HEK293T (cell line): ENCODE measurements around the gene OR51L1.
"Not testable (repeated sequence)": the region's sequence is repeated elsewhere in the genome, so short reads cannot be mapped to it uniquely, and the experiment has no call there.

Source experiments
- CTCF ChIA-PET: fragments of 350-600 bp; formaldehyde crosslinking; extraction: SDS; loops from one replicate; lab custom pipeline; 2021; ENCODE audit warnings: antibody characterized with exemption, inconsistent platforms; lab: Yijun Ruan, JAX
- POLR2A ChIA-PET: fragments of 350-600 bp; formaldehyde crosslinking; extraction: SDS; loops from one replicate; lab custom pipeline; 2020; ENCODE audit warnings: antibody characterized with exemption, inconsistent platforms; lab: Yijun Ruan, JAX
- DNase-seq: peaks from one replicate; pipeline ENCODE4 v3.0.0; 2012; ENCODE audit warnings: mixed read lengths; ENCODE audit errors: extremely low spot score
- ARNT ChIP-seq: fragments of 450-650 bp; IDR thresholded peaks from 2 replicates; pipeline ENCODE4 v1.6.1; 2017; ENCODE audit warnings: mild to moderate bottlenecking
- BHLHE40 ChIP-seq: fragments of 450-650 bp; IDR thresholded peaks from 2 replicates; pipeline ENCODE4 v1.6.1; 2016; ENCODE audit warnings: mild to moderate bottlenecking, moderate library complexity, borderline replicate concordance
- CTBP1 ChIP-seq: fragments of 450-650 bp; IDR thresholded peaks from 2 replicates; pipeline ENCODE4 v1.6.1; 2016; ENCODE audit warnings: borderline replicate concordance
- ELF4 ChIP-seq: fragments of 450-650 bp; IDR thresholded peaks from 2 replicates; pipeline ENCODE4 v1.6.1; 2017; ENCODE audit warnings: antibody characterized with exemption
- FOXA1 ChIP-seq: fragments of 450-650 bp; IDR thresholded peaks from 2 replicates; pipeline ENCODE4 v1.6.1; 2016; ENCODE audit warnings: mild to moderate bottlenecking
- FOXK2 ChIP-seq: fragments of 450-650 bp; IDR thresholded peaks from 2 replicates; pipeline ENCODE4 v1.6.1; 2016; ENCODE audit warnings: mild to moderate bottlenecking
- FOXM1 ChIP-seq: fragments of 450-650 bp; IDR thresholded peaks from 2 replicates; pipeline ENCODE4 v1.6.1; 2017; ENCODE audit warnings: mild to moderate bottlenecking, borderline replicate concordance
- HDGF ChIP-seq: fragments of 450-650 bp; IDR thresholded peaks from 2 replicates; pipeline ENCODE4 v1.6.1; 2017; ENCODE audit warnings: antibody characterized with exemption, borderline replicate concordance
- L3MBTL2 ChIP-seq: fragments of 450-650 bp; conservative IDR thresholded peaks from 2 replicates; pipeline ENCODE4 v1.6.1; 2016; ENCODE audit warnings: mild to moderate bottlenecking
- LEF1 ChIP-seq: fragments of 450-650 bp; IDR thresholded peaks from 2 replicates; pipeline ENCODE4 v1.6.1; 2017; ENCODE audit warnings: mild to moderate bottlenecking, borderline replicate concordance
- NFRKB ChIP-seq: fragments of 450-650 bp; IDR thresholded peaks from 2 replicates; pipeline ENCODE4 v1.6.1; 2016; ENCODE audit warnings: mild to moderate bottlenecking, moderate library complexity
- PKNOX1 ChIP-seq: fragments of 450-650 bp; IDR thresholded peaks from 2 replicates; pipeline ENCODE4 v1.6.1; 2016
- SP1 ChIP-seq: fragments of 450-650 bp; IDR thresholded peaks from 2 replicates; pipeline ENCODE4 v1.6.1; 2017
- SUZ12 ChIP-seq: fragments of 450-650 bp; IDR thresholded peaks from 2 replicates; pipeline ENCODE4 v1.6.1; 2016; ENCODE audit warnings: mild to moderate bottlenecking
- TARDBP ChIP-seq: fragments of 450-650 bp; IDR thresholded peaks from 2 replicates; pipeline ENCODE4 v1.6.1; 2016
- ZNF384 ChIP-seq: fragments of 450-650 bp; IDR thresholded peaks from 2 replicates; pipeline ENCODE4 v1.6.1; 2016

OR51L1 gene

GRCh38 chr11:4994551-4994950, at the start of gene OR51L1:
TSS of gene OR51L1 (plus strand) at chr11:4994851. CDS start at chr11:4998983, 4,132 bp downstream.
- TF ChIP-seq BHLHE40 (no peak), TARDBP (no peak), ZNF384 (no peak), PKNOX1 (no peak), L3MBTL2 (no peak), CTBP1 (no peak), NFRKB (no peak), SUZ12 (no peak)
- ChIA-PET POLR2A (no interaction called here), CTCF (no interaction called here)
- DNase-seq: no peak

- no peak for DNase-seq
- TF ChIP-seq PKNOX1 (no peak), ARNT (no peak), LEF1 (no peak)
- POLR2A ChIA-PET: no interaction called here
Measured at GRCh38 chr11:4947505-4947904, 47.1 kb upstream of the OR51L1 start, which contains the start of gene OR51A4. TSS of gene OR51A4 (minus strand) at chr11:4947605. CDS start at chr11:4947100, 505 bp downstream.

DNA sequence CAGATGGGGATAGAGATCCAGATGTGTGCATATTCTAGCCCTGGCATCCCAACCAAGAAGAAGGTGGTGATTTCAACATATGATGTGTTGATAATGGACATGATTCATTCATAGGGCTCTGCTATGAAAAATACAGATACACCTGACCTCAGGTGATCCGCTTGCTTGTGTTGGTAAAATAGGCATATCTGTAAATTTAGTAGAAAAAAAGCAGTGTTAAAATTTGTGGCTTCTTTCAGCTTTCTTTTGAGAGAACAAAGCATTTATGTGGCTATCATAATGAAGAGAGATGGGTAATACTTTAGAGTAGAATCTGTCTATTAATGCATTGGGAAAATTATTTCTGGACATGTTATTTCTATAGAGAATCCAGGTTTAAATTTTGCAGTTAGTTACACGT, 39.0 kb upstream of the OR51L1 start, which contains the start of gene OR51A2:
OR51A2 (minus strand) TSS at position 101 of the 400 bp plus-strand sequence; CDS start at position 101, 0 bp downstream.
- DNase-seq, POLR2A ChIA-PET, CTCF ChIA-PET: not testable (repeated sequence)

More at GRCh38 chr11:4947505-4947904, 47.1 kb upstream of the OR51L1 start, which contains the start of gene OR51A4:
- CTCF ChIA-PET: no interaction called here

DNA sequence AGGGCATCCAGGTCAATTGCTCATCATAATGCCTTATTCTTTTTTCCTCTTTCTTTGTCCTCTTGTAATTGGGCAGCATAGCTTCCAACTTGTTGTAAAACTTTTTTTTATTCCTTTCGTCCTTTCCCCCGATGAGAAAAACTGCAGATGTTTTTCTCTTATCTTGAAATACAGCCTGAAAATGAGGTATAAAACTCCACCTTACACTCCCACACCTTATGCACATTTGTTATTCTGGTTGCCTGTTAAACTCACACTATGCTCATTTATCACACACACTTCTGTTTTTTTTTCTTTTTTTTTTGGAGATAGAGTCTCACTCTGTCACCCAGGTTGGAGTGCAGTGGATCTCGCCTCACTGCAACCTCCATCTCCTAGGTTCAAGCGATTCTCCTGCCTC, 37.3 kb upstream of the OR51L1 start:
- POLR2A ChIA-PET: no interaction called here
- DNase-seq: no peak
- TF ChIP-seq ZNF384 (no peak), PKNOX1 (no peak), SUZ12 (no peak)
- CTCF ChIA-PET: no interaction called here

- CTCF ChIA-PET: no interaction called here
- POLR2A ChIA-PET: no interaction called here
- TF ChIP-seq FOXM1 (no peak), PKNOX1 (no peak), CTBP1 (no peak), NFRKB (no peak), ZNF384 (no peak), BHLHE40 (no peak)
- DNase-seq: no peak
Measured at GRCh38 chr11:4960877-4961276, 33.8 kb upstream of the OR51L1 start.

GRCh38 chr11:4962816-4963215, 31.8 kb upstream of the OR51L1 start:
- CTCF ChIA-PET: no interaction called here
- POLR2A ChIA-PET: no interaction called here
- DNase-seq: no peak
- TF ChIP-seq FOXA1 (no peak), LEF1 (no peak), ZNF384 (no peak), SP1 (no peak), PKNOX1 (no peak), ARNT (no peak)

DNA sequence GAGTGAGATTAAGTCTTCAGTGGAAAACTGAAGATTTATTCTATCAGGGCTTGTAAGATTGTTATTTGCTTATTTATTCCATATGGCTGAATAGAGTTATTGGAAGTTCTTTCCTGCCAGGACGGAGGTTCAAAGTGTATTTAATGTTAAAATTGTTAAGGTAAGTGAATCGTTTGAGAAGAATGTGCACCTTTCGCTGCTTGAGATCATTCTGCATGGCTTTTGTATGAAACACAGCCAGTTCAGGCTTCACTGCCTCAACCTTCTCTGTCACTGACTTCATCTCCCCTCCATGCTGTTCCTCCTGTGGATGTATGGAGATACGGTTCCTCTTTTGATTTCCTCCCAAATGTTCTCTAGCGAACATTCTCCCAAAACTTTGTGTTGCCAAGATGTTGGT, 19.2 kb upstream of the OR51L1 start:
- CTCF ChIA-PET: no interaction called here
- POLR2A ChIA-PET: no interaction called here
- DNase-seq: no peak
- TF ChIP-seq HDGF: no peak
- no peak for TF ChIP-seq FOXA1
- TF ChIP-seq FOXM1: no peak
- TF ChIP-seq SUZ12: no peak
- TF ChIP-seq ARNT: no peak
- TF ChIP-seq TARDBP: no peak
- no peak for TF ChIP-seq ZNF384
- TF ChIP-seq SP1: no peak
- no peak for TF ChIP-seq ELF4
- TF ChIP-seq BHLHE40: no peak
- TF ChIP-seq LEF1: no peak
- TF ChIP-seq CTBP1: no peak
- no peak for TF ChIP-seq NFRKB
- TF ChIP-seq FOXK2: no peak
- no peak for TF ChIP-seq PKNOX1
- no peak for TF ChIP-seq L3MBTL2
